HepG2 (cell line): ENCODE measurements around the gene MTUS2. TPM values are rescaled to one million over a fixed set of nuclear protein-coding genes. Genes with fewer than 3 reads are reported as not detected.

Source experiments
- DNMT1 ChIP-seq: sonication (generic); formaldehyde crosslinking; IDR thresholded peaks from 2 replicates; pipeline ENCODE4 v1.5.1; 2020; ENCODE audit warnings: mild to moderate bottlenecking, missing genetic modification reagents
- FLYWCH1 ChIP-seq: sonication (generic); formaldehyde crosslinking; IDR thresholded peaks from 2 replicates; pipeline ENCODE4 v1.8.1; 2023; ENCODE audit warnings: mild to moderate bottlenecking, missing genetic modification reagents
- FOXK2 ChIP-seq: fragments of 450-650 bp; IDR thresholded peaks from 2 replicates; pipeline ENCODE4 v1.6.1; 2016
- HOXA7 ChIP-seq: sonication (generic); formaldehyde crosslinking; IDR thresholded peaks from 2 replicates; pipeline ENCODE4 v1.8.1; 2022; ENCODE audit warnings: mild to moderate bottlenecking, missing genetic modification reagents, moderate library complexity
- JARID2 ChIP-seq: sonication (generic); formaldehyde crosslinking; IDR thresholded peaks from 2 replicates; pipeline ENCODE4 v1.8.1; 2023; ENCODE audit warnings: missing genetic modification reagents, inconsistent platforms; ENCODE audit not compliant: insufficient replicate concordance
- MED13 ChIP-seq: sonication (generic); formaldehyde crosslinking; IDR thresholded peaks from 2 replicates; pipeline ENCODE4 v1.5.0; 2020; ENCODE audit warnings: missing genetic modification reagents
- MEF2D ChIP-seq: sonication (generic); formaldehyde crosslinking; IDR thresholded peaks from 2 replicates; pipeline ENCODE4 v1.5.1; 2020; ENCODE audit warnings: mild to moderate bottlenecking, missing genetic modification reagents
- MLLT10 ChIP-seq: sonication (generic); formaldehyde crosslinking; IDR thresholded peaks from 2 replicates; pipeline ENCODE4 v1.4.0; 2020; ENCODE audit warnings: missing genetic modification reagents
- PHF5A ChIP-seq: IDR thresholded peaks from one replicate; pipeline ENCODE4 v1.6.1; 2018; ENCODE audit warnings: low read depth, missing genetic modification reagents; ENCODE audit not compliant: unreplicated experiment
- SMC3 ChIP-seq: IDR thresholded peaks from 2 replicates; pipeline ENCODE4 v1.6.1; 2011; ENCODE audit warnings: low read length, improper control_type of control experiment
- SUZ12 ChIP-seq: fragments of 150-350 bp; IDR thresholded peaks from 2 replicates; pipeline ENCODE4 v1.6.1; 2014; ENCODE audit warnings: low read depth, low read length
- ZBTB26 ChIP-seq: IDR thresholded peaks from 2 replicates; pipeline ENCODE4 v1.6.1; 2016; ENCODE audit warnings: missing compliant biosample characterization, missing genetic modification reagents, borderline replicate concordance
- ZNF350 ChIP-seq: sonication (generic); formaldehyde crosslinking; IDR thresholded peaks from 2 replicates; pipeline ENCODE4 v1.4.0; 2020; ENCODE audit warnings: mild to moderate bottlenecking, low read depth, missing genetic modification reagents, borderline replicate concordance
- ZNF530 ChIP-seq: sonication (generic); formaldehyde crosslinking; IDR thresholded peaks from 2 replicates; pipeline ENCODE4 v1.5.0; 2020; ENCODE audit warnings: low read depth, mild to moderate bottlenecking, missing genetic modification reagents
- ZNF546 ChIP-seq: sonication (generic); formaldehyde crosslinking; conservative IDR thresholded peaks from 2 replicates; pipeline ENCODE4 v1.8.1; 2023; ENCODE audit warnings: mild to moderate bottlenecking, missing genetic modification reagents
- ZNF691 ChIP-seq: sonication (generic); formaldehyde crosslinking; IDR thresholded peaks from 2 replicates; pipeline ENCODE4 v1.4.0; 2020; ENCODE audit warnings: missing genetic modification reagents, low read depth, mild to moderate bottlenecking, borderline replicate concordance
- polyA plus RNA-seq, 8 experiments: library from polyadenylated mRNA; depleted of rRNA in 3 of 8; stranded (reverse) in 7 of 8; unstranded in 1 of 8; fragments of >200 nt; fragmentation: Illumina TruSeq in 4 of 8; extraction: Trizol in 4 of 8; gene quantifications; 2 replicates each; pipeline versions ENCODE4 v1.2.1 to v1.2.3, GENCODE V29; 2011 to 2016; ENCODE audit warnings: low read depth in 4 of 8, missing spikeins in 1 of 8, mixed read lengths in 1 of 8; ENCODE audit not compliant: insufficient read depth in 1 of 8
- total RNA-seq, 5 experiments: library from RNA; depleted of rRNA; stranded (reverse); fragments of >200 nt; fragmentation: Illumina TruSeq; extraction: Trizol; gene quantifications; 2 replicates each; pipeline ENCODE4 v1.2.3, GENCODE V29; 2016; ENCODE audit warnings: low read depth in 1 of 5
- TF ChIP-seq, protein P1 (sequence below): sonication (generic); formaldehyde crosslinking; IDR thresholded peaks from 2 replicates; pipeline ENCODE4 v1.4.0; 2020; ENCODE audit warnings: missing genetic modification reagents
- TF ChIP-seq, protein P2 (sequence below): sonication (generic); formaldehyde crosslinking; IDR thresholded peaks from 2 replicates; pipeline ENCODE4 v1.5.0; 2020; ENCODE audit warnings: missing genetic modification reagents
- TF ChIP-seq, protein P3 (sequence below): sonication (generic); formaldehyde crosslinking; IDR thresholded peaks from 2 replicates; pipeline ENCODE4 v1.5.0; 2020; ENCODE audit warnings: mild to moderate bottlenecking, low read depth, missing genetic modification reagents, borderline replicate concordance
- TF ChIP-seq, protein P4 (sequence below): IDR thresholded peaks from 2 replicates; pipeline ENCODE4 v1.6.1; 2016

The MTUS2 gene
- total and polyA plus RNA-seq, 2 of the 13 experiments (the other 11 are each of a cell fraction or from before 2014, with no cell fraction given), result not detected

GRCh38 chr13:29508130-29508875 lies 688.2 kb downstream of the MTUS2 start (continued):
- TF ChIP-seq, protein P1, sequence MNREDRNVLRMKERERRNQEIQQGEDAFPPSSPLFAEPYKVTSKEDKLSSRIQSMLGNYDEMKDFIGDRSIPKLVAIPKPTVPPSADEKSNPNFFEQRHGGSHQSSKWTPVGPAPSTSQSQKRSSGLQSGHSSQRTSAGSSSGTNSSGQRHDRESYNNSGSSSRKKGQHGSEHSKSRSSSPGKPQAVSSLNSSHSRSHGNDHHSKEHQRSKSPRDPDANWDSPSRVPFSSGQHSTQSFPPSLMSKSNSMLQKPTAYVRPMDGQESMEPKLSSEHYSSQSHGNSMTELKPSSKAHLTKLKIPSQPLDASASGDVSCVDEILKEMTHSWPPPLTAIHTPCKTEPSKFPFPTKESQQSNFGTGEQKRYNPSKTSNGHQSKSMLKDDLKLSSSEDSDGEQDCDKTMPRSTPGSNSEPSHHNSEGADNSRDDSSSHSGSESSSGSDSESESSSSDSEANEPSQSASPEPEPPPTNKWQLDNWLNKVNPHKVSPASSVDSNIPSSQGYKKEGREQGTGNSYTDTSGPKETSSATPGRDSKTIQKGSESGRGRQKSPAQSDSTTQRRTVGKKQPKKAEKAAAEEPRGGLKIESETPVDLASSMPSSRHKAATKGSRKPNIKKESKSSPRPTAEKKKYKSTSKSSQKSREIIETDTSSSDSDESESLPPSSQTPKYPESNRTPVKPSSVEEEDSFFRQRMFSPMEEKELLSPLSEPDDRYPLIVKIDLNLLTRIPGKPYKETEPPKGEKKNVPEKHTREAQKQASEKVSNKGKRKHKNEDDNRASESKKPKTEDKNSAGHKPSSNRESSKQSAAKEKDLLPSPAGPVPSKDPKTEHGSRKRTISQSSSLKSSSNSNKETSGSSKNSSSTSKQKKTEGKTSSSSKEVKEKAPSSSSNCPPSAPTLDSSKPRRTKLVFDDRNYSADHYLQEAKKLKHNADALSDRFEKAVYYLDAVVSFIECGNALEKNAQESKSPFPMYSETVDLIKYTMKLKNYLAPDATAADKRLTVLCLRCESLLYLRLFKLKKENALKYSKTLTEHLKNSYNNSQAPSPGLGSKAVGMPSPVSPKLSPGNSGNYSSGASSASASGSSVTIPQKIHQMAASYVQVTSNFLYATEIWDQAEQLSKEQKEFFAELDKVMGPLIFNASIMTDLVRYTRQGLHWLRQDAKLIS (CRISPR knock-in tag), result no peak
- TF ChIP-seq, protein P2, sequence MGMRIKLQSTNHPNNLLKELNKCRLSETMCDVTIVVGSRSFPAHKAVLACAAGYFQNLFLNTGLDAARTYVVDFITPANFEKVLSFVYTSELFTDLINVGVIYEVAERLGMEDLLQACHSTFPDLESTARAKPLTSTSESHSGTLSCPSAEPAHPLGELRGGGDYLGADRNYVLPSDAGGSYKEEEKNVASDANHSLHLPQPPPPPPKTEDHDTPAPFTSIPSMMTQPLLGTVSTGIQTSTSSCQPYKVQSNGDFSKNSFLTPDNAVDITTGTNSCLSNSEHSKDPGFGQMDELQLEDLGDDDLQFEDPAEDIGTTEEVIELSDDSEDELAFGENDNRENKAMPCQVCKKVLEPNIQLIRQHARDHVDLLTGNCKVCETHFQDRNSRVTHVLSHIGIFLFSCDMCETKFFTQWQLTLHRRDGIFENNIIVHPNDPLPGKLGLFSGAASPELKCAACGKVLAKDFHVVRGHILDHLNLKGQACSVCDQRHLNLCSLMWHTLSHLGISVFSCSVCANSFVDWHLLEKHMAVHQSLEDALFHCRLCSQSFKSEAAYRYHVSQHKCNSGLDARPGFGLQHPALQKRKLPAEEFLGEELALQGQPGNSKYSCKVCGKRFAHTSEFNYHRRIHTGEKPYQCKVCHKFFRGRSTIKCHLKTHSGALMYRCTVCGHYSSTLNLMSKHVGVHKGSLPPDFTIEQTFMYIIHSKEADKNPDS (CRISPR knock-in tag), result no peak
- TF ChIP-seq, protein P3, sequence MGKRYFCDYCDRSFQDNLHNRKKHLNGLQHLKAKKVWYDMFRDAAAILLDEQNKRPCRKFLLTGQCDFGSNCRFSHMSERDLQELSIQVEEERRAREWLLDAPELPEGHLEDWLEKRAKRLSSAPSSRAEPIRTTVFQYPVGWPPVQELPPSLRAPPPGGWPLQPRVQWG (CRISPR knock-in tag), result no peak
- TF ChIP-seq ZNF546 (CRISPR knock-in tag) (no peak), HOXA7 (CRISPR knock-in tag) (no peak), FLYWCH1 (no peak), SMC3 (peak; percentile 88), ZNF691 (CRISPR knock-in tag) (peak; percentile 52; the same call in 1 of the 2 replicates), DNMT1 (no peak), JARID2 (CRISPR knock-in tag) (no peak), PHF5A (CRISPR knock-in tag) (no peak), FOXK2 (no peak), ZNF530 (CRISPR knock-in tag) (no peak), MLLT10 (no peak), SUZ12 (no peak), ZNF350 (no peak), MED13 (no peak), ZBTB26 (CRISPR knock-in tag) (no peak), MEF2D (CRISPR knock-in tag) (no peak)
- TF ChIP-seq, protein P4, sequence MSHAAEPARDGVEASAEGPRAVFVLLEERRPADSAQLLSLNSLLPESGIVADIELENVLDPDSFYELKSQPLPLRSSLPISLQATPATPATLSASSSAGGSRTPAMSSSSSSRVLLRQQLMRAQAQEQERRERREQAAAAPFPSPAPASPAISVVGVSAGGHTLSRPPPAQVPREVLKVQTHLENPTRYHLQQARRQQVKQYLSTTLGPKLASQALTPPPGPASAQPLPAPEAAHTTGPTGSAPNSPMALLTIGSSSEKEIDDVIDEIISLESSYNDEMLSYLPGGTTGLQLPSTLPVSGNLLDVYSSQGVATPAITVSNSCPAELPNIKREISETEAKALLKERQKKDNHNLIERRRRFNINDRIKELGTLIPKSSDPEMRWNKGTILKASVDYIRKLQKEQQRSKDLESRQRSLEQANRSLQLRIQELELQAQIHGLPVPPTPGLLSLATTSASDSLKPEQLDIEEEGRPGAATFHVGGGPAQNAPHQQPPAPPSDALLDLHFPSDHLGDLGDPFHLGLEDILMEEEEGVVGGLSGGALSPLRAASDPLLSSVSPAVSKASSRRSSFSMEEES (CRISPR knock-in tag), result no peak
